ENCODE data around the gene MYO18B.

Gene MYO18B

GRCh38 chr22:25911243-25911972 is 169.4 kb downstream of the MYO18B start:
- no peaks in the 10 kb centered on the region; the same call in 1 of the 2 replicates for H3K9me3 ChIP-seq (ENCODE audit: insufficient read depth, low read length)
- no peak for TF ChIP-seq EZH2phosphoT487 (conservative IDR thresholded peaks at IDR 0.05; ENCODE audit: low read length)
- no peak for TF ChIP-seq CTCF (IDR thresholded peaks at IDR 0.05; ENCODE audit: insufficient read depth, low read length, poor library complexity, severe bottlenecking)
- H3K4me3 ChIP-seq (ENCODE audit: insufficient read depth, low read length, poor library complexity, severe bottlenecking): no peak overlapping the region
- H3K36me3 ChIP-seq (ENCODE audit: low read length): no peaks in the 10 kb centered on the region
- H3F3A ChIP-seq (ENCODE audit: insufficient read depth): no peaks in the 10 kb centered on the region
- H4K20me1 ChIP-seq (ENCODE audit: low read depth, low read length): no peaks in the 10 kb centered on the region
- no peaks in the 10 kb centered on the region for H3K9me2 ChIP-seq (replicated peaks; ENCODE audit: insufficient read depth, low read length)
- no peak overlapping the region for H2AFZ ChIP-seq (ENCODE audit: low read depth, low read length, severe bottlenecking)
- H3K4me2 ChIP-seq (ENCODE audit: low read depth, low read length, poor library complexity, severe bottlenecking): no peak overlapping the region
- no peak overlapping the region for H3K9ac ChIP-seq (ENCODE audit: low read length)
- no peak overlapping the region for H3K27ac ChIP-seq (ENCODE audit: low read depth, low read length)
- H3K27me3 ChIP-seq (ENCODE audit: low read length): no peaks in the 10 kb centered on the region
- no peaks in the 10 kb centered on the region for H3K79me2 ChIP-seq (ENCODE audit: insufficient read depth, low read length)

GRCh38 chr22:25919452-25919851 is 177.5 kb downstream of the MYO18B start:
- H3K4me2 ChIP-seq (ENCODE audit: low read depth, low read length, poor library complexity, severe bottlenecking): no peak overlapping the region
- no peaks in the 10 kb centered on the region for H3F3A ChIP-seq (ENCODE audit: insufficient read depth)
- H3K27me3 ChIP-seq (ENCODE audit: low read length): no peaks in the 10 kb centered on the region
- no peak overlapping the region for H3K4me3 ChIP-seq (ENCODE audit: insufficient read depth, low read length, poor library complexity, severe bottlenecking)
- no peak overlapping the region for H3K27ac ChIP-seq (ENCODE audit: low read depth, low read length)
- no peak overlapping the region for H3K9ac ChIP-seq (ENCODE audit: low read length)
- H3K79me2 ChIP-seq (ENCODE audit: insufficient read depth, low read length): no peaks in the 10 kb centered on the region
- no peak overlapping the region for H2AFZ ChIP-seq (ENCODE audit: low read depth, low read length, severe bottlenecking)
- H3K36me3 ChIP-seq (ENCODE audit: low read length): no peaks in the 10 kb centered on the region
- H3K9me3 ChIP-seq (ENCODE audit: insufficient read depth, low read length): no peaks in the 10 kb centered on the region
- H4K20me1 ChIP-seq (ENCODE audit: low read depth, low read length): no peaks in the 10 kb centered on the region
- H3K9me2 ChIP-seq (replicated peaks; ENCODE audit: insufficient read depth, low read length): no peaks in the 10 kb centered on the region
- no peak for TF ChIP-seq CTCF (IDR thresholded peaks at IDR 0.05; ENCODE audit: insufficient read depth, low read length, poor library complexity, severe bottlenecking)
- TF ChIP-seq EZH2phosphoT487 (conservative IDR thresholded peaks at IDR 0.05; ENCODE audit: low read length): no peak

GRCh38 chr22:25922141-25922540 is 180.2 kb downstream of the MYO18B start:
- H3K79me2 ChIP-seq (ENCODE audit: insufficient read depth, low read length): no peaks in the 10 kb centered on the region
- no peak overlapping the region for H2AFZ ChIP-seq (ENCODE audit: low read depth, low read length, severe bottlenecking)
- H3K4me3 ChIP-seq (ENCODE audit: insufficient read depth, low read length, poor library complexity, severe bottlenecking): no peak overlapping the region
- no peaks in the 10 kb centered on the region for H3F3A ChIP-seq (ENCODE audit: insufficient read depth)
- no peaks in the 10 kb centered on the region for H3K27me3 ChIP-seq (ENCODE audit: low read length)
- H3K36me3 ChIP-seq (ENCODE audit: low read length): no peaks in the 10 kb centered on the region
- H3K27ac ChIP-seq (ENCODE audit: low read depth, low read length): no peak overlapping the region
- H3K9me3 ChIP-seq (ENCODE audit: insufficient read depth, low read length): no peaks in the 10 kb centered on the region
- H4K20me1 ChIP-seq (ENCODE audit: low read depth, low read length): no peaks in the 10 kb centered on the region
- TF ChIP-seq CTCF (IDR thresholded peaks at IDR 0.05; ENCODE audit: insufficient read depth, low read length, poor library complexity, severe bottlenecking) (no peak), EZH2phosphoT487 (conservative IDR thresholded peaks at IDR 0.05; ENCODE audit: low read length) (no peak)
- H3K4me2 ChIP-seq (ENCODE audit: low read depth, low read length, poor library complexity, severe bottlenecking): no peak overlapping the region
- H3K9ac ChIP-seq (ENCODE audit: low read length): no peak overlapping the region
- H3K9me2 ChIP-seq (replicated peaks; ENCODE audit: insufficient read depth, low read length): no peaks in the 10 kb centered on the region

Data from SU-DHL-6 (cell line).